ENCODE results near the gene PTGES2. TPM values are rescaled to one million over a fixed set of nuclear protein-coding genes. Genes with fewer than 3 reads are reported as not detected.

PTGES2 gene
- total and polyA plus RNA-seq, 9 of the 15 experiments (the other 6 are each of a cell fraction or from before 2014, with no cell fraction given), result 2.4 to 196 (median 90.1) TPM

DNA sequence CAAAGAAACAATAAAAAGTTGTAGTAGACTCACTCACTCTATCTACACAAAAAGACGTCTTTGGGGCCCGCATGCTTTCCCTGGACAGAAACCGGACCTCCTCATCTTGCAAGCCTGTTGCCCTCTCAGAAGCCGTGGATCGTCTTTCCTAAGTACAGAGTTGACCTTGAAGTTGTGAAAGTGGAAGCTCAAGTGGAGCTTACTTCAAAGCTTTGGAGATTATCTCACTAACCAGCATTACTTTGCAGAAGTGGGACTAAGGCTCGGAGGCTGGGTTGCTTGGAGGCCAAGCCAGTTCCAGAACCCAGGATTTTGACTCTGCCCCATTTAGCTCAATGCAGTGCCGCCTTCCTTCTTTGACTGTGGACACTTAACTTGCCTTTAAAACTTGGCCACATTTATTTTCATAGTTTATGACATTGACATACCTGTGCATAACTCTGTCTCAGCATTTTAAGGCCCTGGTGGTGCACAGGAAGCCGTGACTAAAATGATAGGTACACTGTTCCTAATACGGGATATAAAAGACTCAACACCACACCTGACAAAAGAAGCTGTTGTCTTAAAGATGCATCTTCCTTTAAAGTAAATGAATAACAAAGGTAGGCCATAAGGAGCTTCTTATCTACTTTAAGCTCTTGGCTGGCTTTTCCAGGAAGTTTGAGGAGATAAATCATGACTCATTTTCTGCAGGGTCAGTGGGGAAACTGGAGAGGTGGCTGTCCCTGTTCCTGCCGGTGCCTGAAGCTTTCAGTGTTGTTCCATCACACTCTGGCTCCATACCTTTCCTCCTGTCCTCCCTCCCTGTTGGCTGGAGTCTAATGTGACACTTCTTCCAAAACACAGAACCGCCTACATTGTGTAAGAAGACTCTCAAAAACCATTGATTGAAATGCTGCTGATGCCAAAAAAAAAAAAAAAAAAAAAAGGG, 48.8 kb downstream of the PTGES2 start (continued):
- TF ChIP-seq NR2C1 (IDR thresholded peaks at IDR 0.05) (no peak), NR2C1 (tag; IDR thresholded peaks at IDR 0.05) (0 out of 2 replicates have a peak, but pooled peaks have one; percentile 8), NFIC (IDR thresholded peaks at IDR 0.05) (peak; percentile 61), FOS (IDR thresholded peaks at IDR 0.05; ENCODE audit: extremely low read depth, insufficient read length) (peak; percentile 70), EWSR1 (IDR thresholded peaks at IDR 0.05; ENCODE audit: borderline replicate concordance, low read depth, partially characterized antibody) (no peak), NFRKB (IDR thresholded peaks at IDR 0.05; ENCODE audit: low read depth) (peak; percentile 37; the same call in 1 of the 2 replicates), EP300 (IDR thresholded peaks at IDR 0.05; ENCODE audit: low read length) (peak; percentile 94), MTA2 (IDR thresholded peaks at IDR 0.05; ENCODE audit: low read depth) (peak; percentile 57), PML (IDR thresholded peaks at IDR 0.05; ENCODE audit: low read length) (peak; percentile 55; the same call in 1 of the 2 replicates), USF1 (CRISPR knock-in tag; IDR thresholded peaks at IDR 0.05) (no peak), SUPT5H (IDR thresholded peaks at IDR 0.05) (no peak), TEAD4 (IDR thresholded peaks at IDR 0.05; ENCODE audit: low read length) (peak; percentile 86), TEAD4 (CRISPR knock-in tag; IDR thresholded peaks at IDR 0.05; ENCODE audit: borderline replicate concordance) (no peak), GATA2 (CRISPR knock-in tag; IDR thresholded peaks at IDR 0.05) (peak; percentile 67), SAFB (IDR thresholded peaks at IDR 0.05; ENCODE audit: borderline replicate concordance, low read depth, low read length) (no peak), YY1 (IDR thresholded peaks at IDR 0.05; ENCODE audit: borderline replicate concordance in 1 of 3, control insufficient read depth in 1 of 3, extremely low read depth in 1 of 3, insufficient read depth in 3 of 3, insufficient read length in 1 of 3, insufficient replicate concordance in 2 of 3, low read depth in 1 of 3, low read length in 2 of 3) (peak in 1 of 3 experiments; percentile 60), CBX1 (IDR thresholded peaks at IDR 0.05; ENCODE audit: low read depth) (0 out of 2 replicates have a peak, but pooled peaks have one; percentile 21), HDAC1 (IDR thresholded peaks at IDR 0.05) (peak in 1 of 2 experiments; percentile 54; a peak in 1 of 4 replicates)
- TF ChIP-seq, protein P1, sequence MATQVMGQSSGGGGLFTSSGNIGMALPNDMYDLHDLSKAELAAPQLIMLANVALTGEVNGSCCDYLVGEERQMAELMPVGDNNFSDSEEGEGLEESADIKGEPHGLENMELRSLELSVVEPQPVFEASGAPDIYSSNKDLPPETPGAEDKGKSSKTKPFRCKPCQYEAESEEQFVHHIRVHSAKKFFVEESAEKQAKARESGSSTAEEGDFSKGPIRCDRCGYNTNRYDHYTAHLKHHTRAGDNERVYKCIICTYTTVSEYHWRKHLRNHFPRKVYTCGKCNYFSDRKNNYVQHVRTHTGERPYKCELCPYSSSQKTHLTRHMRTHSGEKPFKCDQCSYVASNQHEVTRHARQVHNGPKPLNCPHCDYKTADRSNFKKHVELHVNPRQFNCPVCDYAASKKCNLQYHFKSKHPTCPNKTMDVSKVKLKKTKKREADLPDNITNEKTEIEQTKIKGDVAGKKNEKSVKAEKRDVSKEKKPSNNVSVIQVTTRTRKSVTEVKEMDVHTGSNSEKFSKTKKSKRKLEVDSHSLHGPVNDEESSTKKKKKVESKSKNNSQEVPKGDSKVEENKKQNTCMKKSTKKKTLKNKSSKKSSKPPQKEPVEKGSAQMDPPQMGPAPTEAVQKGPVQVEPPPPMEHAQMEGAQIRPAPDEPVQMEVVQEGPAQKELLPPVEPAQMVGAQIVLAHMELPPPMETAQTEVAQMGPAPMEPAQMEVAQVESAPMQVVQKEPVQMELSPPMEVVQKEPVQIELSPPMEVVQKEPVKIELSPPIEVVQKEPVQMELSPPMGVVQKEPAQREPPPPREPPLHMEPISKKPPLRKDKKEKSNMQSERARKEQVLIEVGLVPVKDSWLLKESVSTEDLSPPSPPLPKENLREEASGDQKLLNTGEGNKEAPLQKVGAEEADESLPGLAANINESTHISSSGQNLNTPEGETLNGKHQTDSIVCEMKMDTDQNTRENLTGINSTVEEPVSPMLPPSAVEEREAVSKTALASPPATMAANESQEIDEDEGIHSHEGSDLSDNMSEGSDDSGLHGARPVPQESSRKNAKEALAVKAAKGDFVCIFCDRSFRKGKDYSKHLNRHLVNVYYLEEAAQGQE (IDR thresholded peaks at IDR 0.05; ENCODE audit: borderline replicate concordance), result peak; percentile 43
- TF ChIP-seq, protein P1 (CRISPR knock-in tag; IDR thresholded peaks at IDR 0.05; ENCODE audit: low read depth), result no peak
